HG03520 (cell line): ENCODE data around the gene PAQR3.

ENCODE experiments used
- ATAC-seq: cut with Tn5 transposase; IDR thresholded peaks from one replicate; pipeline ENCODE4 v1.9.1; 2021; ENCODE audit warnings: mild to moderate bottlenecking, moderate library complexity; ENCODE audit not compliant: unreplicated experiment

PAQR3 gene

GRCh38 chr4:78863991-78864390, 75.2 kb downstream of the PAQR3 start:
- ATAC-seq = no peak

- ATAC-seq = no peak
These were observed 75.9 kb downstream of the PAQR3 start for GRCh38 chr4:78863254-78863869.

- no peak for ATAC-seq
These were observed 76.9 kb downstream of the PAQR3 start for GRCh38 chr4:78862314-78862737.
